Bronchial epithelial cell (primary cell): ENCODE results near the gene OR6X1. TPM values are rescaled to one million over a fixed set of nuclear protein-coding genes. Genes with fewer than 3 reads are reported as not detected.
"Not testable (repeated sequence)": the region's sequence is repeated elsewhere in the genome, so short reads cannot be mapped to it uniquely, and the experiment has no call there.

Source experiments
- DNase-seq: peaks from one replicate; pipeline ENCODE4 v3.0.0-alpha.2; 2010; ENCODE audit warnings: low read depth
- FAIRE-seq: peaks from 2 replicates; lab custom pipeline; 2011; peaks lifted over from hg19 to GRCh38; lab: Jason Lieb, UNC
- H3K27me3 ChIP-seq: 2 replicates; pipeline ENCODE4 v1.5.1; 2011; ENCODE audit warnings: low read length; ENCODE audit not compliant: control insufficient read depth, insufficient read depth
- H3K36me3 ChIP-seq: 2 replicates; pipeline ENCODE4 v1.5.1; 2011; ENCODE audit warnings: low read length; ENCODE audit not compliant: control insufficient read depth, insufficient read depth
- H3K4me3 ChIP-seq: 2 replicates; pipeline ENCODE4 v1.5.1; 2011; ENCODE audit warnings: mild to moderate bottlenecking, low read depth, low read length, control low read depth
- CTCF ChIP-seq: IDR thresholded peaks from 2 replicates; pipeline ENCODE4 v1.5.1; 2011; ENCODE audit warnings: mild to moderate bottlenecking, moderate library complexity, low read length, control low read depth, inconsistent platforms; ENCODE audit not compliant: insufficient read depth, severe bottlenecking
- total RNA-seq: library from RNA; depleted of rRNA; stranded (reverse); fragments of >200 nt; gene quantifications from 2 replicates; pipeline ENCODE4 v1.2.1, GENCODE V29; 2014

The OR6X1 gene
- total RNA-seq, 1 donor from 2014 or later, result not detected

- Histone ChIP-seq H3K4me3 (no peak overlapping the region), H3K27me3 (no peaks in the 10 kb centered on the region), H3K36me3 (peaks cover 37% of the 10 kb centered on the region)
- DNase-seq (no peak), FAIRE-seq (no peak)
- no peak for TF ChIP-seq CTCF
Measured at GRCh38 chr11:123729602-123730001, 24.7 kb downstream of the OR6X1 start.

- no peak for FAIRE-seq
- Histone ChIP-seq H3K4me3 (no peak overlapping the region), H3K36me3 (peaks cover 37% of the 10 kb centered on the region), H3K27me3 (no peaks in the 10 kb centered on the region)
- DNase-seq, result no peak
- no peak for TF ChIP-seq CTCF
Measured at GRCh38 chr11:123725995-123726655, 28.2 kb downstream of the OR6X1 start.

- no peak for TF ChIP-seq CTCF
Measured at GRCh38 chr11:123719452-123719851, 34.9 kb downstream of the OR6X1 start.

GRCh38 chr11:123718469-123718868 lies 35.8 kb downstream of the OR6X1 start:
- DNase-seq, result peak; percentile 51
- no peak for FAIRE-seq

More at GRCh38 chr11:123719452-123719851, 34.9 kb downstream of the OR6X1 start:
- DNase-seq (peak; percentile 53), FAIRE-seq (no peak)
- H3K4me3 ChIP-seq, result no peak overlapping the region
- no peaks in the 10 kb centered on the region for H3K36me3 ChIP-seq
- H3K27me3 ChIP-seq, result no peaks in the 10 kb centered on the region

GRCh38 chr11:123718063-123718462 lies 36.3 kb downstream of the OR6X1 start:
- Histone ChIP-seq H3K27me3 (no peaks in the 10 kb centered on the region), H3K36me3 (no peaks in the 10 kb centered on the region), H3K4me3 (no peak overlapping the region)
- peak; percentile 68 for DNase-seq
- no peak for TF ChIP-seq CTCF
- no peak for FAIRE-seq

More at GRCh38 chr11:123718469-123718868, 35.8 kb downstream of the OR6X1 start:
- Histone ChIP-seq H3K36me3 (no peaks in the 10 kb centered on the region), H3K4me3 (no peak overlapping the region), H3K27me3 (no peaks in the 10 kb centered on the region)
- no peak for TF ChIP-seq CTCF

- H3K4me3 ChIP-seq, H3K27me3 ChIP-seq, DNase-seq, H3K36me3 ChIP-seq, FAIRE-seq: not testable (repeated sequence)
Measured at GRCh38 chr11:123712627-123713026, 41.7 kb downstream of the OR6X1 start.
